ENCODE results near the gene ANO9. TPM values are rescaled to one million over a fixed set of nuclear protein-coding genes. Genes with fewer than 3 reads are reported as not detected.

Gene ANO9
- polyA plus RNA-seq, 3 donors from 2014 or later = 2.3 to 4.4 TPM; not detected in 1

GRCh38 chr11:452916-453527 lies 11.2 kb upstream of the ANO9 start:
- peaks cover 14 to 19% (median 16%) of the 10 kb centered on the region in 3 donors for H3K27me3 Mint-ChIP-seq (ENCODE audit: low read depth in 3 of 3)
- no peaks in the 10 kb centered on the region for H3K36me3 Mint-ChIP-seq
- peaks cover 41 to 43% of the 10 kb centered on the region in 2 donors for H3K4me1 Mint-ChIP-seq
- no peak for DNase-seq
- no peaks in the 10 kb centered on the region for H3K9me3 Mint-ChIP-seq
- H3K4me3 Mint-ChIP-seq = peak overlapping the region in 1 of 5 donors; percentile 27
- peak overlapping the region in 3 of 6 donors; percentile 20 to 48 (median 28) for H3K27ac Mint-ChIP-seq

GRCh38 chr11:452203-452744 lies 10.5 kb upstream of the ANO9 start:
- H3K36me3 Mint-ChIP-seq = no peaks in the 10 kb centered on the region
- peaks cover 35 to 39% of the 10 kb centered on the region in 2 donors for H3K4me1 Mint-ChIP-seq
- peaks cover 14 to 19% (median 16%) of the 10 kb centered on the region in 3 donors for H3K27me3 Mint-ChIP-seq (ENCODE audit: low read depth in 3 of 3)
- H3K4me3 Mint-ChIP-seq = peak overlapping the region in 3 of 5 donors; percentile 18 to 96 (median 50)
- DNase-seq = no peak
- no peak overlapping the region for H3K27ac Mint-ChIP-seq
- no peaks in the 10 kb centered on the region for H3K9me3 Mint-ChIP-seq

GRCh38 chr11:451738-452137 lies 9.9 kb upstream of the ANO9 start:
- H3K27me3 Mint-ChIP-seq (ENCODE audit: low read depth in 3 of 3) = peaks cover 14 to 19% (median 16%) of the 10 kb centered on the region in 3 donors
- H3K36me3 Mint-ChIP-seq = no peaks in the 10 kb centered on the region
- peaks cover 29 to 33% of the 10 kb centered on the region in 2 donors for H3K4me1 Mint-ChIP-seq
- DNase-seq = no peak
- H3K4me3 Mint-ChIP-seq = peak overlapping the region; percentile 35 to 96 (median 95)
- no peaks in the 10 kb centered on the region for H3K9me3 Mint-ChIP-seq
- peak overlapping the region in 3 of 6 donors; percentile 94 to 98 (median 94) for H3K27ac Mint-ChIP-seq

GRCh38 chr11:450809-451451 lies 9.1 kb upstream of the ANO9 start:
- Mint-ChIP-seq H3K9me3 (no peaks in the 10 kb centered on the region), H3K27me3 (ENCODE audit: low read depth in 3 of 3) (peaks cover 11 to 19% (median 14%) of the 10 kb centered on the region in 3 donors), H3K4me1 (peaks cover 21 to 25% of the 10 kb centered on the region in 2 donors), H3K27ac (peak overlapping the region; percentile 89 to 98 (median 94)), H3K36me3 (no peaks in the 10 kb centered on the region), H3K4me3 (peak overlapping the region; percentile 94 to 97 (median 95))
- DNase-seq = peak; percentile 74 to 81 (median 79)

GRCh38 chr11:449889-450808 lies 8.3 kb upstream of the ANO9 start, which contains the start of gene PTDSS2:
TSS of gene PTDSS2 (plus strand) at chr11:450279. CDS start at chr11:450456, 177 bp downstream.
- peak; percentile 93 to 94 (median 94) for DNase-seq
- H3K27me3 Mint-ChIP-seq (ENCODE audit: low read depth in 3 of 3) = peaks cover 14 to 19% (median 14%) of the 10 kb centered on the region in 3 donors
- no peaks in the 10 kb centered on the region for H3K36me3 Mint-ChIP-seq
- peak within 1 kb of the TSS; percentile 91 to 98 (median 96) for H3K27ac Mint-ChIP-seq
- H3K4me3 Mint-ChIP-seq = peak within 1 kb of the TSS; percentile 94 to 97 (median 95)
- H3K9me3 Mint-ChIP-seq = no peaks in the 10 kb centered on the region
- peaks cover 21 to 25% of the 10 kb centered on the region in 2 donors for H3K4me1 Mint-ChIP-seq

- Mint-ChIP-seq H3K27ac (peak overlapping the region; percentile 88 to 98 (median 97)), H3K4me1 (peaks cover 21 to 24% of the 10 kb centered on the region in 2 donors), H3K27me3 (ENCODE audit: low read depth in 3 of 3) (peaks cover 13 to 19% (median 15%) of the 10 kb centered on the region in 3 donors), H3K36me3 (no peaks in the 10 kb centered on the region), H3K4me3 (peak overlapping the region; percentile 84 to 91 (median 88)), H3K9me3 (no peaks in the 10 kb centered on the region)
- DNase-seq = peak; percentile 94 to 95 (median 94)
These were observed 6.3 kb upstream of the ANO9 start for GRCh38 chr11:447923-448731.

GRCh38 chr11:446891-447290 lies 5.1 kb upstream of the ANO9 start:
- no peaks in the 10 kb centered on the region for H3K9me3 Mint-ChIP-seq
- H3K36me3 Mint-ChIP-seq = no peaks in the 10 kb centered on the region
- peaks cover 15 to 19% (median 16%) of the 10 kb centered on the region in 3 donors for H3K27me3 Mint-ChIP-seq (ENCODE audit: low read depth in 3 of 3)
- H3K4me3 Mint-ChIP-seq = peak overlapping the region in 2 of 5 donors; percentile 36 to 47
- peak overlapping the region in 1 of 6 donors; percentile 69 for H3K27ac Mint-ChIP-seq
- H3K4me1 Mint-ChIP-seq = peaks cover 21 to 24% of the 10 kb centered on the region in 2 donors
- DNase-seq = no peak

- H3K4me1 Mint-ChIP-seq = peaks cover 15 to 16% of the 10 kb centered on the region in 2 donors
- H3K4me3 Mint-ChIP-seq = peak overlapping the region in 1 of 5 donors; percentile 13
- peaks cover 13 to 16% (median 16%) of the 10 kb centered on the region in 3 donors for H3K27me3 Mint-ChIP-seq (ENCODE audit: low read depth in 3 of 3)
- no peaks in the 10 kb centered on the region for H3K9me3 Mint-ChIP-seq
- no peaks in the 10 kb centered on the region for H3K36me3 Mint-ChIP-seq
- peak overlapping the region in 1 of 6 donors; percentile 49 for H3K27ac Mint-ChIP-seq
- DNase-seq = no peak
These were observed 4.2 kb upstream of the ANO9 start for GRCh38 chr11:445765-446588.

GRCh38 chr11:444396-445144 lies 2.8 kb upstream of the ANO9 start:
- Mint-ChIP-seq H3K4me1 (peaks cover 9 to 11% of the 10 kb centered on the region in 2 donors), H3K36me3 (no peaks in the 10 kb centered on the region), H3K27ac (no peak overlapping the region), H3K27me3 (ENCODE audit: low read depth in 3 of 3) (peaks cover 5 to 12% (median 8%) of the 10 kb centered on the region in 3 donors), H3K9me3 (no peaks in the 10 kb centered on the region), H3K4me3 (no peak overlapping the region)
- no peak for DNase-seq

GRCh38 chr11:443542-444199 lies 1.9 kb upstream of the ANO9 start:
- H3K36me3 Mint-ChIP-seq = no peaks in the 10 kb centered on the region
- DNase-seq = no peak
- peak overlapping the region in 1 of 6 donors; percentile 24 for H3K27ac Mint-ChIP-seq
- H3K27me3 Mint-ChIP-seq (ENCODE audit: low read depth in 3 of 3) = peaks cover 4 to 9% (median 4%) of the 10 kb centered on the region in 3 donors
- H3K4me1 Mint-ChIP-seq = peaks cover 10 to 13% of the 10 kb centered on the region in 2 donors
- no peaks in the 10 kb centered on the region for H3K9me3 Mint-ChIP-seq
- no peak overlapping the region for H3K4me3 Mint-ChIP-seq

GRCh38 chr11:442611-443081 lies 835 bp upstream of the ANO9 start:
- no peak for DNase-seq
- H3K4me3 Mint-ChIP-seq = no peak overlapping the region
- no peak overlapping the region for H3K27ac Mint-ChIP-seq
- peaks cover 0 to 6% (median 1%) of the 10 kb centered on the region in 3 donors for H3K27me3 Mint-ChIP-seq (ENCODE audit: low read depth in 3 of 3)
- H3K4me1 Mint-ChIP-seq = peaks cover 5 to 9% of the 10 kb centered on the region in 2 donors
- no peaks in the 10 kb centered on the region for H3K36me3 Mint-ChIP-seq
- H3K9me3 Mint-ChIP-seq = no peaks in the 10 kb centered on the region

Measured in immature natural killer cell (primary cell).